Mesothelial cell of epicardium (in vitro differentiated cells): Measurements from ENCODE around the gene GATC. TPM values are rescaled to one million over a fixed set of nuclear protein-coding genes. Genes with fewer than 3 reads are reported as not detected.
A peak's percentile ranks its signal among the peaks of the same experiment; 100 is the strongest.

ENCODE experiments used
- DNase-seq, 2 experiments: peaks; one replicate each; pipeline ENCODE4 v3.0.0; 2021; ENCODE audit warnings: low spot score in 2 of 2; ENCODE audit not compliant: unreplicated experiment in 2 of 2
- H3K27ac Mint-ChIP-seq: 2 replicates; pipeline ENCODE4 v1.8.0; 2021; ENCODE audit warnings: mixed read lengths
- H3K27me3 Mint-ChIP-seq: 2 replicates; pipeline ENCODE4 v1.8.0; 2021; ENCODE audit warnings: low read depth, mixed read lengths
- H3K36me3 Mint-ChIP-seq: 2 replicates; pipeline ENCODE4 v1.8.0; 2021; ENCODE audit warnings: mixed read lengths
- H3K4me1 Mint-ChIP-seq: 2 replicates; pipeline ENCODE4 v1.8.0; 2021; ENCODE audit warnings: mixed read lengths
- H3K4me3 Mint-ChIP-seq: 2 replicates; pipeline ENCODE4 v1.8.0; 2021; ENCODE audit warnings: mild to moderate bottlenecking, moderate library complexity, mixed read lengths
- H3K9me3 Mint-ChIP-seq: 2 replicates; pipeline ENCODE4 v1.8.0; 2021; ENCODE audit warnings: mixed read lengths
- total RNA-seq: library from RNA; stranded (reverse); gene quantifications from 3 replicates; pipeline ENCODE4 v1.2.1, GENCODE V29; 2021
- TF ChIP-seq, protein P1 (sequence below): fragments of 200-600 bp; sonication (generic); IDR thresholded peaks from one replicate; pipeline ENCODE4 v1.5.0; 2021; ENCODE audit warnings: antibody characterized with exemption; ENCODE audit not compliant: unreplicated experiment

GATC gene
- total RNA-seq, 1 donor from 2014 or later, result 30.8 TPM

DNA sequence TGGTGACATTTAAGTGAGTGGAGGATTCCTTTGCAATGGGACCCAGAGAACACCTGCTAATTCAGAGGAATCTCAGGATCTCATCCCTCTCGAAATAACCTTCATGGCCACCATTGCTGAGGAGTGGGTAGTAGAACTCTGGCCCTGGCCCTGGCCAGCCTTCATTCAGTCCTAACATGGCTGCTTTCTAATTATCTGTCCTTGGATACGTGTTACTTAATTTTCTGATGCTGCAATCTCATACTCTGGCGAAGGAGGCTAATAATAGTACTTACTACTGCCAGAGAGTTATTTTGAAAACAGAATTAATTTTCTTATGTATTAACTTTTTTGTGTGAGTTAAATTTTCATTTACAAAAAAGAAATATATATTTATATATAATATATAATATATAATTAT is 20.4 kb upstream of the GATC start:
- Mint-ChIP-seq H3K27me3 (no peaks in the 10 kb centered on the region), H3K9me3 (no peaks in the 10 kb centered on the region), H3K27ac (no peak overlapping the region), H3K4me1 (peaks cover 2% of the 10 kb centered on the region), H3K36me3 (no peaks in the 10 kb centered on the region), H3K4me3 (no peak overlapping the region)
- no peak for DNase-seq
- TF ChIP-seq, protein P1, sequence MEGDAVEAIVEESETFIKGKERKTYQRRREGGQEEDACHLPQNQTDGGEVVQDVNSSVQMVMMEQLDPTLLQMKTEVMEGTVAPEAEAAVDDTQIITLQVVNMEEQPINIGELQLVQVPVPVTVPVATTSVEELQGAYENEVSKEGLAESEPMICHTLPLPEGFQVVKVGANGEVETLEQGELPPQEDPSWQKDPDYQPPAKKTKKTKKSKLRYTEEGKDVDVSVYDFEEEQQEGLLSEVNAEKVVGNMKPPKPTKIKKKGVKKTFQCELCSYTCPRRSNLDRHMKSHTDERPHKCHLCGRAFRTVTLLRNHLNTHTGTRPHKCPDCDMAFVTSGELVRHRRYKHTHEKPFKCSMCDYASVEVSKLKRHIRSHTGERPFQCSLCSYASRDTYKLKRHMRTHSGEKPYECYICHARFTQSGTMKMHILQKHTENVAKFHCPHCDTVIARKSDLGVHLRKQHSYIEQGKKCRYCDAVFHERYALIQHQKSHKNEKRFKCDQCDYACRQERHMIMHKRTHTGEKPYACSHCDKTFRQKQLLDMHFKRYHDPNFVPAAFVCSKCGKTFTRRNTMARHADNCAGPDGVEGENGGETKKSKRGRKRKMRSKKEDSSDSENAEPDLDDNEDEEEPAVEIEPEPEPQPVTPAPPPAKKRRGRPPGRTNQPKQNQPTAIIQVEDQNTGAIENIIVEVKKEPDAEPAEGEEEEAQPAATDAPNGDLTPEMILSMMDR, result no peak

GRCh38 chr12:120428597-120429229 is 17.5 kb upstream of the GATC start:
- DNase-seq, result no peak
- TF ChIP-seq, protein P1, result no peak
- no peaks in the 10 kb centered on the region for H3K9me3 Mint-ChIP-seq
- no peak overlapping the region for H3K4me3 Mint-ChIP-seq
- H3K27ac Mint-ChIP-seq, result no peak overlapping the region
- H3K36me3 Mint-ChIP-seq, result no peaks in the 10 kb centered on the region
- no peaks in the 10 kb centered on the region for H3K27me3 Mint-ChIP-seq
- peaks cover 2% of the 10 kb centered on the region for H3K4me1 Mint-ChIP-seq

GRCh38 chr12:120429368-120429767 is 16.9 kb upstream of the GATC start:
- no peak for DNase-seq
- Mint-ChIP-seq H3K4me1 (peaks cover 2% of the 10 kb centered on the region), H3K27ac (no peak overlapping the region), H3K4me3 (no peak overlapping the region), H3K27me3 (no peaks in the 10 kb centered on the region), H3K36me3 (no peaks in the 10 kb centered on the region), H3K9me3 (no peaks in the 10 kb centered on the region)
- TF ChIP-seq, protein P1, result no peak

- no peaks in the 10 kb centered on the region for H3K9me3 Mint-ChIP-seq
- no peaks in the 10 kb centered on the region for H3K27me3 Mint-ChIP-seq
- no peak for DNase-seq
- H3K4me1 Mint-ChIP-seq, result peaks cover 8% of the 10 kb centered on the region
- no peak overlapping the region for H3K27ac Mint-ChIP-seq
- no peaks in the 10 kb centered on the region for H3K36me3 Mint-ChIP-seq
- H3K4me3 Mint-ChIP-seq, result no peak overlapping the region
- TF ChIP-seq, protein P1, result no peak
Observed at GRCh38 chr12:120432772-120433525, 13.3 kb upstream of the GATC start.

DNA sequence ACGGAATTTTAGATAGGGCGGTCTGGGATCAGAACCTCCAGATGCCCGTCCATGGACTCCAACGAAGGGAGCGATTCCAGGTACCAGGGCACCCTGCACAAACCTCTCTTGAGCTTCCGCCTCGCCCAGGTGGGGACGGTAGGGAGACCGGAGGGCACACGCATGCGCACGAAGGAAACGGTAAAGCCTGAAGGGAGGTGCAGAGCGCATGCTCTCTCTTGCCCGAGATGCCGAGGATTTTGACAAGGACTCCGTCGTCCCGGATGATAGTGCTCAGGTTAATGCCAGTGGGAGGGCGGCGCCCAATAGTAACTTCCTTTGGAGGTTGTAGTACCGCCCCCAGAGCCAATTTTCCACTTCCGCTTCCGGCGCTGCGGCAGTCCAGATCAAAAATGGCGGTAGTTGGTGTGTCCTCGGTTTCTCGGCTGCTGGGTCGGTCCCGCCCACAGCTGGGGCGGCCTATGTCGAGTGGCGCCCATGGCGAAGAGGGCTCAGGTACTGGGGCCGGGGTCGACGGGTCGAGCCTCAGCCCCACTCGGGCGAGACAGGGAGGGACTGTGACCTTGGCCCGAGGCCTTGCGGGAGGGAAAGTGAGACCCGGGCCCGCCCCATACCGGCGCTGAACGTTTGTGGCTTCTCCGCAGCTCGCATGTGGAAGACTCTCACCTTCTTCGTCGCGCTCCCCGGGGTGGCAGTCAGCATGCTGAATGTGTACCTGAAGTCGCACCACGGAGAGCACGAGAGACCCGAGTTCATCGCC is 8.3 kb upstream of the GATC start, which contains the start of gene COX6A1:
COX6A1 (plus strand) TSS at position 379 of the 760 bp plus-strand sequence; CDS start at position 393, 14 bp downstream.
- peak; percentile 93 to 94 for DNase-seq
- H3K4me3 Mint-ChIP-seq, result peak within 1 kb of the TSS; percentile 92
- TF ChIP-seq, protein P1, result no peak
- no peaks in the 10 kb centered on the region for H3K27me3 Mint-ChIP-seq
- H3K9me3 Mint-ChIP-seq, result no peaks in the 10 kb centered on the region
- H3K27ac Mint-ChIP-seq, result peak within 1 kb of the TSS; percentile 83
- H3K4me1 Mint-ChIP-seq, result peaks cover 19% of the 10 kb centered on the region
- peaks cover 2% of the 10 kb centered on the region for H3K36me3 Mint-ChIP-seq
